HEK293 (cell line): ENCODE measurements around the gene C9orf57.
"Not testable (repeated sequence)": the region's sequence is repeated elsewhere in the genome, so short reads cannot be mapped to it uniquely, and the experiment has no call there.

Experiments
- CTCF ChIA-PET: fragments of 350-600 bp; formaldehyde crosslinking; extraction: SDS; loops from one replicate; lab custom pipeline; 2021; ENCODE audit warnings: antibody characterized with exemption; lab: Yijun Ruan, JAX
- POLR2A ChIA-PET: fragments of 300-600 bp; formaldehyde crosslinking; extraction: SDS; loops from one replicate; lab custom pipeline; 2020; ENCODE audit warnings: antibody characterized with exemption, inconsistent platforms; lab: Yijun Ruan, JAX
- H3K27ac ChIP-seq: fragments of 200-500 bp; sonication (Bioruptor generic); 2 replicates; pipeline ENCODE4 v1.5.1; 2014; ENCODE audit warnings: low read depth, low read length, control low read depth, inconsistent platforms; ENCODE audit errors: extremely low read depth
- H3K36me3 ChIP-seq, 2 experiments: fragments of 200-500 bp in 1 of 2; sonication (Bioruptor generic) in 1 of 2; 1 replicate in 1 of 2; 2 replicates in 1 of 2; pipeline ENCODE4 v1.5.1; 2014 to 2017; ENCODE audit warnings: inconsistent platforms in 2 of 2, low read length in 2 of 2; ENCODE audit not compliant: control insufficient read depth in 2 of 2, insufficient read depth in 1 of 2
- H3K4me1 ChIP-seq: fragments of 200-500 bp; sonication (Bioruptor generic); 2 replicates; pipeline ENCODE4 v1.5.1; 2014; ENCODE audit warnings: mild to moderate bottlenecking, low read length, inconsistent platforms; ENCODE audit not compliant: control insufficient read depth, insufficient read depth
- H3K4me3 ChIP-seq: 2 replicates; pipeline ENCODE4 v1.5.1; 2011; ENCODE audit warnings: low read depth, mild to moderate bottlenecking, control low read depth, low read length, moderate library complexity
- H3K9me3 ChIP-seq: fragments of 200-500 bp; sonication (Bioruptor generic); 2 replicates; pipeline ENCODE4 v1.5.1; 2014; ENCODE audit warnings: low read depth, low read length, inconsistent platforms; ENCODE audit not compliant: control insufficient read depth, insufficient read depth
- ELK4 ChIP-seq: IDR thresholded peaks from 2 replicates; pipeline ENCODE4 v1.6.1; 2011; ENCODE audit warnings: mild to moderate bottlenecking, low read depth, low read length, borderline replicate concordance
- KLF17 ChIP-seq: fragments of 450-650 bp; formaldehyde crosslinking; IDR thresholded peaks from 2 replicates; pipeline ENCODE4 v1.5.1; 2016; ENCODE audit warnings: missing biosample characterization, missing genetic modification characterization
- KLF9 ChIP-seq: fragments of 450-650 bp; formaldehyde crosslinking; IDR thresholded peaks from 2 replicates; pipeline ENCODE4 v1.5.1; 2016; ENCODE audit warnings: missing biosample characterization, missing genetic modification characterization, low read depth
- PRDM10 ChIP-seq: fragments of 450-650 bp; formaldehyde crosslinking; IDR thresholded peaks from 2 replicates; pipeline ENCODE4 v1.5.1; 2016; ENCODE audit warnings: missing biosample characterization, missing genetic modification characterization
- SCRT1 ChIP-seq: fragments of 450-650 bp; formaldehyde crosslinking; IDR thresholded peaks from 2 replicates; pipeline ENCODE4 v1.5.1; 2016; ENCODE audit warnings: missing biosample characterization, missing genetic modification characterization, borderline replicate concordance
- TCF7L2 ChIP-seq: IDR thresholded peaks from 2 replicates; pipeline ENCODE4 v1.6.1; 2011; ENCODE audit warnings: low read depth, mild to moderate bottlenecking, inconsistent platforms, low read length, moderate library complexity, borderline replicate concordance
- ZBTB44 ChIP-seq: fragments of 450-650 bp; IDR thresholded peaks from 2 replicates; pipeline ENCODE4 v1.5.1; 2018; ENCODE audit warnings: missing biosample characterization, mild to moderate bottlenecking, missing genetic modification characterization
- ZNF169 ChIP-seq: fragments of 450-650 bp; formaldehyde crosslinking; IDR thresholded peaks from 2 replicates; pipeline ENCODE4 v1.5.1; 2016; ENCODE audit warnings: missing biosample characterization, missing genetic modification characterization
- ZNF19 ChIP-seq: fragments of 450-650 bp; formaldehyde crosslinking; IDR thresholded peaks from 2 replicates; pipeline ENCODE4; 2016; ENCODE audit warnings: missing biosample characterization, missing genetic modification characterization, low read depth
- ZNF211 ChIP-seq: fragments of 450-650 bp; formaldehyde crosslinking; IDR thresholded peaks from 2 replicates; pipeline ENCODE4 v1.5.1; 2016; ENCODE audit warnings: low read depth, missing biosample characterization, missing genetic modification characterization
- ZNF24 ChIP-seq: fragments of 450-650 bp; formaldehyde crosslinking; IDR thresholded peaks from 2 replicates; pipeline ENCODE4 v1.5.1; 2016; ENCODE audit warnings: missing biosample characterization, missing genetic modification characterization
- ZNF26 ChIP-seq: fragments of 450-650 bp; formaldehyde crosslinking; IDR thresholded peaks from 2 replicates; pipeline ENCODE4 v1.5.1; 2016; ENCODE audit warnings: missing biosample characterization, missing genetic modification characterization
- ZNF549 ChIP-seq: fragments of 450-650 bp; IDR thresholded peaks from 2 replicates; pipeline ENCODE4 v1.5.1; 2018; ENCODE audit warnings: missing biosample characterization, missing genetic modification characterization, mild to moderate bottlenecking, inconsistent platforms, moderate library complexity
- ZNF610 ChIP-seq: fragments of 450-650 bp; formaldehyde crosslinking; IDR thresholded peaks from 2 replicates; pipeline ENCODE4 v1.5.1; 2016; ENCODE audit warnings: missing biosample characterization, missing genetic modification characterization, borderline replicate concordance
- ZNF654 ChIP-seq: fragments of 450-650 bp; formaldehyde crosslinking; IDR thresholded peaks from 2 replicates; pipeline ENCODE4 v1.5.1; 2016; ENCODE audit warnings: low read depth, missing biosample characterization, missing genetic modification characterization
- ZNF670 ChIP-seq: fragments of 450-650 bp; formaldehyde crosslinking; IDR thresholded peaks from 2 replicates; pipeline ENCODE4 v1.5.1; 2016; ENCODE audit warnings: missing biosample characterization, missing genetic modification characterization, low read depth
- ZNF76 ChIP-seq: fragments of 450-650 bp; formaldehyde crosslinking; IDR thresholded peaks from 2 replicates; pipeline ENCODE4; 2016; ENCODE audit warnings: low read depth, missing biosample characterization, missing genetic modification characterization, borderline replicate concordance
- ZNF785 ChIP-seq: fragments of 450-650 bp; formaldehyde crosslinking; IDR thresholded peaks from 2 replicates; pipeline ENCODE4 v1.5.1; 2016; ENCODE audit warnings: missing biosample characterization, missing genetic modification characterization
- ZNF837 ChIP-seq: fragments of 450-650 bp; formaldehyde crosslinking; IDR thresholded peaks from 2 replicates; pipeline ENCODE4 v1.5.1; 2016; ENCODE audit warnings: missing biosample characterization, missing genetic modification characterization
- ZSCAN18 ChIP-seq: fragments of 450-650 bp; formaldehyde crosslinking; IDR thresholded peaks from 2 replicates; pipeline ENCODE4 v1.5.1; 2016; ENCODE audit warnings: missing biosample characterization, missing genetic modification characterization

C9orf57 gene

GRCh38 chr9:72092820-72093219, 32.4 kb upstream of the C9orf57 start (continued):
- no peak for TF ChIP-seq ZNF610
- no peak for TF ChIP-seq PRDM10 (tag by site-specific recombination)
- TF ChIP-seq ZNF785: no peak

GRCh38 chr9:72089451-72090130, 29.2 kb upstream of the C9orf57 start:
- no peaks in the 10 kb centered on the region for H3K36me3 ChIP-seq
- no peak overlapping the region for H3K27ac ChIP-seq
- POLR2A ChIA-PET: no interaction called here
- no peaks in the 10 kb centered on the region for H3K4me1 ChIP-seq
- no peaks in the 10 kb centered on the region for H3K9me3 ChIP-seq
- CTCF ChIA-PET: no interaction called here
- TF ChIP-seq TCF7L2 (no peak), ZNF610 (no peak), ZNF76 (tag by site-specific recombination) (no peak), ZNF19 (tag by site-specific recombination) (no peak), ZNF654 (tag by site-specific recombination) (no peak), KLF9 (tag by site-specific recombination) (no peak), ZNF26 (tag by site-specific recombination) (no peak), SCRT1 (tag by site-specific recombination) (no peak), ZNF24 (tag by site-specific recombination) (no peak), ZNF670 (no peak)
- TF ChIP-seq, all 188 proteins: peak for 0
- no peak overlapping the region for H3K4me3 ChIP-seq

- TF ChIP-seq ZNF211 (tag by site-specific recombination): no peak
- no peak for TF ChIP-seq ZBTB44
- no peak for TF ChIP-seq ZSCAN18
- TF ChIP-seq ZNF837 (tag by site-specific recombination): no peak
- TF ChIP-seq ELK4: no peak
- no peak for TF ChIP-seq KLF17 (tag by site-specific recombination)
- TF ChIP-seq ZNF169 (tag by site-specific recombination): no peak
- TF ChIP-seq ZNF549 (tag by site-specific recombination): no peak
- ChIA-PET POLR2A (no interaction called here), CTCF (no interaction called here)
- Histone ChIP-seq H3K4me3 (no peak overlapping the region), H3K9me3 (no peaks in the 10 kb centered on the region), H3K36me3 (no peaks in the 10 kb centered on the region), H3K27ac (no peak overlapping the region), H3K4me1 (no peaks in the 10 kb centered on the region)
These were observed 22.1 kb upstream of the C9orf57 start for GRCh38 chr9:72082536-72082935.

- H3K27ac ChIP-seq, CTCF ChIA-PET, H3K36me3 ChIP-seq, H3K4me3 ChIP-seq, H3K9me3 ChIP-seq, POLR2A ChIA-PET, H3K4me1 ChIP-seq: not testable (repeated sequence)
These were observed 14.3 kb upstream of the C9orf57 start for GRCh38 chr9:72074666-72075065.
